ENCODE results near the gene WDTC1.
"Not testable (repeated sequence)": the region's sequence is repeated elsewhere in the genome, so short reads cannot be mapped to it uniquely, and the experiment has no call there.

The WDTC1 gene

DNA sequence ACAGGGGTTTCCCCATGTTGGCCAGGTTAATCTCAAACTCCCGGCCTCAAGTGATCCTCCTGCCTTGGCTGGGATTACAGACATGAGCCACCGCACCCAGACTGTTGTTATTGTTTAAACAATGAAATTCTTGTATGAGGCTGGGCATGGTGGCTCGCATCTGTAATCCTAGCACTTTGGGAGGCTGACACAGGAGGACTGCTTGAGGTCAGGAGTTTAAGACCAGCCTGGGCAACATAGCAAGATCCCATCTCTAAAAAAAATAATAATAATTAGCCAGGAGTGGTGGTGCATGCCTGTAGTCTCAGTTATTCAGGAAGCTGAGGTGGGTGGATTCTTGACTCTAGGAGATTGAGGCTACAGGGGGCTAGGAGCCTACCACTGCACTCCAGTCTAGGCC, 6.7 kb upstream of the WDTC1 start:
- Mint-ChIP-seq H3K27me3 (no peaks in the 10 kb centered on the region), H3K9me3 (no peaks in the 10 kb centered on the region), H3K4me3 (no peak overlapping the region), H3K4me1 (ENCODE audit: low read depth) (no peaks in the 10 kb centered on the region), H3K27ac (no peak overlapping the region), H3K36me3 (ENCODE audit: low read depth) (no peaks in the 10 kb centered on the region)
- DNase-seq = no peak

DNA sequence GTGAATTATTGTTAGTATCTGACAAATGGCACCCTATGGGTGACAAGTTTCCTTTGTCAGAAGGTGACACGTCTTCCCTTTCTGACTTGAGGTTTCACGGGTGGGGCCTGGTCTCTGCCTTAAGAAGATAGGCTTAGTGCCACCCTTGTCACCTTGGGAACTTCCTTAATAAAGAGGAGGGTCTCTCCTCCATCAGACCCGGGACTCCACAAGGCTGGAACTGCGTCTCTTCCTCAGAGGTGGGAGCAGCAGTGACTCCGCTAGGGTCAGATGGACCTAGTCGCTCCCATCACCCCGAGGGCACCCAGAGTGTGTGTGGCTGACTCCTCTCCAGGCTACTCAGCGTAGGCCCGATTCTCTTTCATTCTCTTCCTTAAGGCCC, 774 bp upstream of the WDTC1 start:
- DNase-seq = no peak
- no peaks in the 10 kb centered on the region for H3K9me3 Mint-ChIP-seq
- peaks cover 6% of the 10 kb centered on the region for H3K36me3 Mint-ChIP-seq (ENCODE audit: low read depth)
- H3K4me1 Mint-ChIP-seq (ENCODE audit: low read depth) = peaks cover 35% of the 10 kb centered on the region
- no peaks in the 10 kb centered on the region for H3K27me3 Mint-ChIP-seq
- H3K27ac Mint-ChIP-seq = peak overlapping the region; percentile 95
- H3K4me3 Mint-ChIP-seq = peak overlapping the region; percentile 92

DNA sequence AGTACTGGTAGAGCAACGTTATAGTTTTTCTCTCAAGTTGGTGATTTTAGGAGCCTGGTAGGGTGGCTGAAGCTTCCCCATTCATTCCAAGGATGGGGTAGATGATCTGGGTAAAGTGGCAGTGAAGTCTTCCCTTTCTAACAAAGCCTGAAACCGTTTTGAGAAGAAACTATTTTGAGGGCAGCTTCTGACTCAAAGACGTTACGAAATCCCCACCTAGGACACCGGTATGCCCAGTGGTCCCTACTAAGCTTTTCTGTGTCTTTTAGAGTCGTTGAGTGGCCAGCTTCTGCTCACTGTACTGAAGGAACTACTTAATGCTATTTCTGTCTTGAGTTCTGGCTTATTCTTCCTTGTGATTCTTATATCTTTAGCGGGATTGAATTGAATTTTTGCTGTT, 1.4 kb downstream of the WDTC1 start:
- H3K36me3 Mint-ChIP-seq (ENCODE audit: low read depth) = peaks cover 6% of the 10 kb centered on the region
- peak overlapping the region; percentile 91 for H3K4me3 Mint-ChIP-seq
- peak overlapping the region; percentile 91 for H3K27ac Mint-ChIP-seq
- no peaks in the 10 kb centered on the region for H3K27me3 Mint-ChIP-seq
- peaks cover 36% of the 10 kb centered on the region for H3K4me1 Mint-ChIP-seq (ENCODE audit: low read depth)
- no peak for DNase-seq
- no peaks in the 10 kb centered on the region for H3K9me3 Mint-ChIP-seq

DNA sequence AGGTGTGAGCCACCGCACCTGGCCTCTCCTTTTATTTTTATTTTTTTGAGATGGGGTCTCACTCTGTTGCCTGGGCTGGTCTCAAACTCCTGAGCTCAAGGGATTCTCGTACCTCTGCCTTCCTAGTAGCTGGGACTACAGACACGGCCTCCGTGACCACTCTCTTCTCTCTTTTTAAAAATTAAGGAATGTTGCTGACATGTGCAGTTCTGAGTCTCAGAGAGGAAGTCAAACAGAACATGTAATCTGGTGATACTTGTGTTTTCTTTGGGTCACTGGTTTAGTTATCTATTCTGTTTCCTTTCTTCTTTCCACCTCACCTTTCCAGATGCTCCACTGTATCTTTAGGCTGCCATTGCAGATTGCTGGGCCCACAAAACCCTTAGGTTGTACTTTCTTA, 2.7 kb downstream of the WDTC1 start:
- Mint-ChIP-seq H3K9me3 (no peaks in the 10 kb centered on the region), H3K36me3 (ENCODE audit: low read depth) (peaks cover 6% of the 10 kb centered on the region), H3K27ac (no peak overlapping the region), H3K4me3 (no peak overlapping the region), H3K4me1 (ENCODE audit: low read depth) (peaks cover 40% of the 10 kb centered on the region), H3K27me3 (no peaks in the 10 kb centered on the region)
- DNase-seq = no peak

DNA sequence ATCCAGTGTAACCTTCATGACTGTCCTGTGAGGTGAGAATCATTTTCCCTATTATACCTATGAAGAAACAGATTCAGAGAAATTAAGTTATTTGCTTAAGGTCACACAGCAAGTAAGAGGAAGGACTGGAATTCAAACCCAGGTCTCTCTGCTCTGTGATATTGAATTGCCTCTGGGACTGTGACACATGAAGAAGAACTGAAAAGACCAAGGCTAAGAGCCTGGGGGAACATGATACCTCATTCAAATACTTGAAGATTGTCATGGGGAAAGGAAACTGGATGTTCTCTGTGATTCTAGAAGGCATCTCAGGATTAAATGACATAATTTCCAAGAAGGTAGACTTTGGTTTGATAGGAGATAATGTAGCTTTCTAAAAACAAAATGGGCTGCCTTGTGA, 3.6 kb downstream of the WDTC1 start:
- Mint-ChIP-seq H3K36me3 (ENCODE audit: low read depth) (peaks cover 6% of the 10 kb centered on the region), H3K27me3 (no peaks in the 10 kb centered on the region), H3K9me3 (no peaks in the 10 kb centered on the region), H3K4me3 (no peak overlapping the region), H3K27ac (no peak overlapping the region), H3K4me1 (ENCODE audit: low read depth) (peaks cover 40% of the 10 kb centered on the region)
- DNase-seq = no peak

DNA sequence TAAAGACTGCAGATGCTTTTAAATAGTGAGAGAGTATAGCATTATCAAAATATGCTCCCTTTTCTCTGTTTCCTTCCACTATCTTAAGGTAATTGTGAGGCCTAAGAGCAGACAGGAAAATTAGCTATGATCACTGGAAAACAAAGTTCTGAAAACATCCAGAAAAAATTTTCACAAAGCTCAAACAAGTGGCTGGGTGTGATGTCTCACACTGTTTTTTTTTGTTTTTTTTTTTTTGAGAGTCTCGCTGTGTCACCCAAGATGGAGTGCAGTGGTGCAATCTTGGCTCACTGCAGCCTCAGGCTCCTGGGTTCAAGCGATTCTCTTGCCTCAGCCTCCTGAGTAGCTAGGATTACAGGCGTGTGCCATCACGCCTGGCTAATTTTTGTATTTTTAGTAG, 7.2 kb downstream of the WDTC1 start:
- no peak for DNase-seq
- Mint-ChIP-seq H3K27ac (no peak overlapping the region), H3K27me3 (no peaks in the 10 kb centered on the region), H3K9me3 (no peaks in the 10 kb centered on the region), H3K4me3 (no peak overlapping the region), H3K4me1 (ENCODE audit: low read depth) (peaks cover 15% of the 10 kb centered on the region), H3K36me3 (ENCODE audit: low read depth) (peaks cover 9% of the 10 kb centered on the region)

DNA sequence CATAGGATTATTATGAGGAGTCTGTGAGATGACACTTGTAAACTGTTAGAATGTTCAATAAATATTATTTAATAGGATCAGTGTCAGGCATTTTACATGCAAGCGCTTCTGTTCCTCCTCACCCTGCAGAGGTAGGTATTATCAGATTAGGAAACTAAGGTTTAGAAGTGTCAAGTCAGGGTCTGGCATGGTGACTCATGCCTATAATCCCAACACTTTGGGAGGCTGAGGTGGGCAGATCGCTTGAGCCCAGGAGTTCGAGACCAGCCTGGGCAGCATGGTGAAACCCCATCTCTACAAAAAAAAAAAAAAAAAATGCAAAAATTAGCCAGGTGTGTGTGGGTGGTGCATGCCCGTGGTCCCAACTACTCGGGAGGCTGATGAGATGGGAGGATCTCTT, 9.2 kb downstream of the WDTC1 start:
- peaks cover 12% of the 10 kb centered on the region for H3K36me3 Mint-ChIP-seq (ENCODE audit: low read depth)
- H3K4me3 Mint-ChIP-seq, H3K27ac Mint-ChIP-seq, H3K9me3 Mint-ChIP-seq, DNase-seq, H3K27me3 Mint-ChIP-seq: not testable (repeated sequence)
- H3K4me1 Mint-ChIP-seq (ENCODE audit: low read depth) = peaks cover 11% of the 10 kb centered on the region

DNA sequence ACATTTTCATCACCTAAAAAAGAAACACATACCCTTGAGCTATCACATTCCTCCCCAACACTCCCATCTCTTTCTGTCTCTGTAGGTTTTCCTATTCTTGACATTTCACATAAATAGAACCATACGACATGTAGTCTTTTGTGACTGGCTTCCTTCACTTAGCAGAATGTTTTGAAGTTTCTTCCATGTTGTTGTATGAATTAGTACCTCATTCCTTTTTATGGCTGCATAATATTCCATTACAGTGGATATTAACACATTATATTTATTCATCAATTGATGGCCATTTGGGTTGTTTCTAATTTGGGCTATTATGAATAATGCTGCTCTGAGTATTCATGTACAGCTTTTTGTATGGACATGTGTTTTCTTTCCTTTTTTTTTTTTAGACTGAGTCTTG, 11.8 kb downstream of the WDTC1 start:
- H3K36me3 Mint-ChIP-seq (ENCODE audit: low read depth) = peaks cover 12% of the 10 kb centered on the region
- no peaks in the 10 kb centered on the region for H3K27me3 Mint-ChIP-seq
- no peak overlapping the region for H3K4me3 Mint-ChIP-seq
- no peak for DNase-seq
- no peaks in the 10 kb centered on the region for H3K9me3 Mint-ChIP-seq
- H3K27ac Mint-ChIP-seq = no peak overlapping the region
- peaks cover 11% of the 10 kb centered on the region for H3K4me1 Mint-ChIP-seq (ENCODE audit: low read depth)

DNA sequence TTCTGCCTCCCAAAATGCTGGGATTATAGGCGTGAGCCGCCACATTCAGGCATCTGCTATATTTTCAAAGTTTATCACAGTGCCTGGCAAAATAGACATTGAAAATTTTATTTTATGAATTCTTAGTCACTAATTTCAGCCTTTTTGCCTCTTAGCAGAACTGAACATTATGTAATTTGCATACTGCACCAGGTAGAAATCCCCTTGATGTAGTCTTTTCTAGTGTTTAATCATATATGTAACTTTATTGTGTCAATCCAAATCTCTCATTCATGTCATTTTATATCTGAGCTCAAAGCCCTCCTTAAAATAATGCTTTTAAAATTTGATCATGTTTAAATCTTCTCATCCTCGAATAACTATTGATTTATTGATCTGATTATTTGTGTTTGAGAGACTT, 19.2 kb downstream of the WDTC1 start:
- Mint-ChIP-seq H3K27me3 (no peaks in the 10 kb centered on the region), H3K4me1 (ENCODE audit: low read depth) (peaks cover 58% of the 10 kb centered on the region), H3K27ac (peak overlapping the region; percentile 91), H3K9me3 (no peaks in the 10 kb centered on the region), H3K4me3 (peak overlapping the region; percentile 65), H3K36me3 (ENCODE audit: low read depth) (peaks cover 3% of the 10 kb centered on the region)
- peak; percentile 41 for DNase-seq

DNA sequence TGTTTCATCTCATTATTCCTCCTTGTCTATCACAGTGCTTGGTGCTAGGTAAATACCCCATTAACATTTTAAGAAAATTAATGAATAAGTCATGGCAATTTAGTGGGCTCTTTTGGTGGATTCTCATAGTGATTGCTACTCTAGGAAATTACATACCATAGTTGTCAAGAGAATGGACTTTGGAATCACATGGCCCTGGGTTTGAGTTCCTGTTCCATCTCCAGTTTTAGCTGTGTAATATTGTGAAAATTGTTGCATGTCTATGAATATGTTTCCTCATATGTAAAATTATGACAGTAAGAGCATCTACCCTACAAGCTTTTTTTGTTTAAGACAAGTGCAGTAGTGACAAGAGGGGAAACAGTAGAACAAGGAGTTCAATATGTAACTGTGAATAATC, 20.7 kb downstream of the WDTC1 start:
- Mint-ChIP-seq H3K4me1 (ENCODE audit: low read depth) (peaks cover 63% of the 10 kb centered on the region), H3K4me3 (no peak overlapping the region), H3K27me3 (no peaks in the 10 kb centered on the region), H3K27ac (no peak overlapping the region), H3K36me3 (ENCODE audit: low read depth) (peaks cover 3% of the 10 kb centered on the region), H3K9me3 (no peaks in the 10 kb centered on the region)
- no peak for DNase-seq

DNA sequence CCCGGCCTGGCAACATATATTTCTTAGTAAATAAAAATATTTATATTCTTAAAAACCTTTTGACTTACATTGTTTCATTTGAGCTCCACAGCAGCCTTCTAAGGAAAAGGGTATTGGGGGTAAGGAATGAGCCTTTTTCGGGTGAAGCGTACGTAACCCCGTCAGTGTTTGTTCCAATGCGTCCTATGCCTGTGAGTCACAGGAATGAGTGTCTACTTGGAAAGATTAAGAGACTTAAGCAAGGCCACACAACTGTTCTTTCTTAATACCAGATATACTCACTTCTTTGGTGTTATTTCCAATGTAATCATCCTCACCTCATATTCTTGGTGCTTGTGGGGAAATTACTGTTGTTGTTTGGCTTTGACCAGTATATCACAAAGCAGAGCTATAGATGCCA, 22.7 kb downstream of the WDTC1 start:
- Mint-ChIP-seq H3K4me1 (ENCODE audit: low read depth) (peaks cover 55% of the 10 kb centered on the region), H3K4me3 (no peak overlapping the region), H3K36me3 (ENCODE audit: low read depth) (peaks cover 12% of the 10 kb centered on the region), H3K9me3 (no peaks in the 10 kb centered on the region), H3K27me3 (no peaks in the 10 kb centered on the region), H3K27ac (no peak overlapping the region)
- no peak for DNase-seq

DNA sequence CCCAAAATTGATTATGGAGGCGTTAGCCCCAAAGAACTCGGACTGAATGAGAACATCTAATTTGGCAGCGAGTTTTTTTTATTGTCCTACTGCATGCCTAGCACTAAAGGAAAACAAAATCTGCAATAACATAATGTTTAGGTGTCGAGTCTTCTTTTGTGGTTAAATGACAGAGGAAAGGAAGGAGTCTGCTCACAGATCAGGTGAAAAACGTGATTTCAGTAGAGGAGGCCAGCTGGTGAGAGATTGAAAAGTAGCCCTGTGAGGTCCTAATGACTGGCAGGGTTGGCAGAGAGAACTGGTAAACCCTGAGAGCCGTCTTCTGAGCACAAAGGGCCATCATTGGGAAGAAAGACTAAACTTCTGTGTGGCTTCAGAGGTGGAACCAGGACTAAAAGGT, 24.2 kb downstream of the WDTC1 start:
- H3K27ac Mint-ChIP-seq = peak overlapping the region; percentile 78
- no peak for DNase-seq
- no peak overlapping the region for H3K4me3 Mint-ChIP-seq
- H3K27me3 Mint-ChIP-seq = no peaks in the 10 kb centered on the region
- peaks cover 40% of the 10 kb centered on the region for H3K4me1 Mint-ChIP-seq (ENCODE audit: low read depth)
- no peaks in the 10 kb centered on the region for H3K9me3 Mint-ChIP-seq
- H3K36me3 Mint-ChIP-seq (ENCODE audit: low read depth) = peaks cover 17% of the 10 kb centered on the region

DNA sequence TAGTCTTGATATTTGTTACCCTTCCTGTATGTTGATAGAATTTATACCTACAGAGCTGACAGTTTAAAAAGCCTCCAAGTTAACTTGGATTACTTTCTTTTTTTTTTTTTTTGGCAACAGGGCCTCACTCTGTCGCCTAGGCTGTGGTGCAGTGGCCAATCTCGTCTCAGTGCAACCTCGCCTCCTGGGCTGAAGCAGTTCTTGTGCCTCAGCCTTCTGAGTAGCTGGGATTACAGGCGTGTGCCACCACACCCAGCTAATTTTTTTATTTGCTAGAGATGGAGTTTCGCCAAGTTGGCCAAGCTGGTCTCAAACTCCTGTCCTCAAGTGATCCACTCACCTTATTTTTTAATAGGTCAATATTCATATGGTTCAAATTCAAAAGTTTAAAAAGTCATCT, 32.7 kb downstream of the WDTC1 start:
- Mint-ChIP-seq H3K27me3 (no peaks in the 10 kb centered on the region), H3K36me3 (ENCODE audit: low read depth) (peaks cover 29% of the 10 kb centered on the region), H3K4me3 (no peak overlapping the region), H3K9me3 (no peaks in the 10 kb centered on the region), H3K4me1 (ENCODE audit: low read depth) (peaks cover 6% of the 10 kb centered on the region), H3K27ac (no peak overlapping the region)
- no peak for DNase-seq

DNA sequence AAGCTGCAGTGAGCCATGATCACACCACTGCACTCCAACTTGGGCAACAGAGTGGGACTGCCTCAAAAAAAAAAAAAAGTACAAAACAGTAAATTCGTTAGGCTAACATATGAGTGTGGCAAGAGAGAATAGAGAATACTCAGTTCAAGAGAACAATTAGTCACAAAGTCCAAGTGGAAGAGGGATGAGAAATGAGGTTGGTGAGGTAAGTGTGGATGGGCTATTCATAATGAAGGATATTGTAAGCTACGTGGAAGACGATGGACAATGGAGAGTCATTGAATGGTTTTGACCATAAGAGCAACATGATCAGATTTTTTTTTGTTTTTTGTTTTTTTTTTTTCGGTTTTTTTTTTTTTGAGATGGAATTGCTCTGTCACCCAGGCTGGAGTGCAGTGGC, 34.8 kb downstream of the WDTC1 start:
- Mint-ChIP-seq H3K9me3 (no peaks in the 10 kb centered on the region), H3K4me3 (no peak overlapping the region), H3K27me3 (no peaks in the 10 kb centered on the region), H3K27ac (no peak overlapping the region), H3K4me1 (ENCODE audit: low read depth) (peaks cover 6% of the 10 kb centered on the region), H3K36me3 (ENCODE audit: low read depth) (peaks cover 30% of the 10 kb centered on the region)
- DNase-seq = no peak

DNA sequence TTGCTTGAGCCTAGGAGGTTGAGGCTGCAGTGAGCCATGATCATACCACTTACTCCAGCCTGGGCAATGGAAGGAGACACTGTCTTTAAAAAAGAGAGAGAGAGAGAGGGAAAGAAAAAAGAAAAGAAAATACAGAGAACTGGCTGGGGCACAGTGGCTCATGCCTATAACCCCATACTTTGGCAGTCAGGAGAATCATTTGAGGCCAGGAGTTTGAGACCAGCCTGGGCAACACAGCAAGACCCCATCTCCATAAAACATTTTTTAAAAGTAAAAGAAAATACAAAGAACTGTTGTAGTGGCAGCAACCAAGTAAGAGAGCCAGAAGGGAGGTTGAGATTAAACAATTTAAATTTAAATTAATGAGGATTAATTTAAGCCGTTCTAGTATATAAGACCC, 39.8 kb downstream of the WDTC1 start:
- Mint-ChIP-seq H3K36me3 (ENCODE audit: low read depth) (peaks cover 32% of the 10 kb centered on the region), H3K4me1 (ENCODE audit: low read depth) (peaks cover 12% of the 10 kb centered on the region), H3K4me3 (no peak overlapping the region), H3K9me3 (peaks cover 2% of the 10 kb centered on the region), H3K27me3 (no peaks in the 10 kb centered on the region), H3K27ac (no peak overlapping the region)
- DNase-seq = no peak

DNA sequence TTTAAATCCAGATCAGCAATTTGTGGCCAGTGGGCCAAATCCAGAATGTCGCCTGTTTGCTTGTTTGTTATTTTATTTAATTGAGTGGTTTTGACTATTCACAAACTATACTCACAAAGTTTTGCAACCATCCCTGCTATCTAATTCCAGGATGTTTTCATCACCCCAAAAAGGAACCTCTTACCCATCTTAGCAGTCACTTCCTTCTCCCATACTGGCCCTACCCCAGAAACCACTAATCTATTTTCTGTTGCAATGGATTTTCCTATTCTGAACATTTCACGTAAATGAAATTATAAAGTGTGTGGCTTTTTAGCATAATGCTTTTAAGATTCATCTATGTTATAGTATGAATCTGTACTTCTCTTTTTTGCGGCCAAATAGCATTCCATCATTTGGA, 41.3 kb downstream of the WDTC1 start:
- H3K9me3 Mint-ChIP-seq = peaks cover 2% of the 10 kb centered on the region
- H3K27ac Mint-ChIP-seq = no peak overlapping the region
- H3K36me3 Mint-ChIP-seq (ENCODE audit: low read depth) = peaks cover 29% of the 10 kb centered on the region
- peaks cover 11% of the 10 kb centered on the region for H3K4me1 Mint-ChIP-seq (ENCODE audit: low read depth)
- H3K27me3 Mint-ChIP-seq = no peaks in the 10 kb centered on the region
- no peak overlapping the region for H3K4me3 Mint-ChIP-seq
- no peak for DNase-seq

Measured in activated T-cell treated with anti-CD3 and anti-CD28 coated beads, Interleukin-2, amount 50 U/mL, for 24 hours (primary cell).